GM12801 (cell line): ENCODE results near the gene DPM3.

ENCODE experiments used
- CTCF ChIP-seq: IDR thresholded peaks from one replicate; pipeline ENCODE4 v1.5.1; 2011; ENCODE audit warnings: control low read depth; ENCODE audit not compliant: insufficient read length; ENCODE audit errors: extremely low read depth

Gene DPM3

GRCh38 chr1:155139895-155140629 is at the start of gene DPM3:
DPM3 (minus strand) TSS chr1:155140531; CDS start chr1:155140240, 291 bp downstream.
- TF ChIP-seq CTCF = no peak

- no peak for TF ChIP-seq CTCF
These were observed 47.9 kb upstream of the DPM3 start for GRCh38 chr1:155188268-155188667.

GRCh38 chr1:155187456-155187891 is 47.1 kb upstream of the DPM3 start:
- TF ChIP-seq CTCF = no peak

- TF ChIP-seq CTCF = no peak
These were observed 46.6 kb upstream of the DPM3 start for GRCh38 chr1:155186794-155187455.

- no peak for TF ChIP-seq CTCF
These were observed 45.9 kb upstream of the DPM3 start for GRCh38 chr1:155186067-155186793.

- no peak for TF ChIP-seq CTCF
These were observed 45.4 kb upstream of the DPM3 start for GRCh38 chr1:155185783-155186066.
